GM23338 (cell line): ENCODE measurements around the gene GALK1.

Source experiments
- CREB1 ChIP-seq: fragments of 250-450 bp; sonication (Bioruptor Pico); IDR thresholded peaks from 2 replicates; pipeline ENCODE4 v1.5.0; 2020; ENCODE audit warnings: low read depth, mild to moderate bottlenecking, moderate library complexity
- EZH2 ChIP-seq: fragments of 200-600 bp; sonication (generic); IDR thresholded peaks from one replicate; pipeline ENCODE4 v1.8.0; 2017; ENCODE audit warnings: antibody characterized with exemption, mild to moderate bottlenecking, low read depth; ENCODE audit not compliant: unreplicated experiment
- EZH2phosphoT487 ChIP-seq: fragments of 200-600 bp; sonication (generic); IDR thresholded peaks from one replicate; pipeline ENCODE4 v1.8.1; 2018; ENCODE audit warnings: antibody characterized with exemption; ENCODE audit not compliant: unreplicated experiment
- JUNB ChIP-seq: IDR thresholded peaks from one replicate; pipeline ENCODE4 v1.6.1; 2016; ENCODE audit warnings: antibody characterized with exemption; ENCODE audit not compliant: unreplicated experiment
- POLR2AphosphoS5 ChIP-seq: IDR thresholded peaks from 2 replicates; pipeline ENCODE4 v1.6.1; 2016; ENCODE audit warnings: antibody characterized with exemption, low read depth
- STAT1 ChIP-seq: IDR thresholded peaks from one replicate; pipeline ENCODE4 v1.6.1; 2016; ENCODE audit warnings: antibody characterized with exemption; ENCODE audit not compliant: unreplicated experiment
- TF ChIP-seq, protein P1 (sequence below), 2 experiments: fragments of 200-600 bp in 1 of 2; sonication (generic) in 1 of 2; conservative IDR thresholded peaks; 2 replicates each; pipeline versions ENCODE4 v1.5.1 to v1.6.1; 2016 to 2017; ENCODE audit warnings: antibody characterized with exemption in 2 of 2, low read depth in 2 of 2, mild to moderate bottlenecking in 2 of 2, moderate library complexity in 1 of 2
- TF ChIP-seq, protein P2 (sequence below): IDR thresholded peaks from 2 replicates; pipeline ENCODE4 v1.6.1; 2016; ENCODE audit warnings: antibody characterized with exemption
- TF ChIP-seq, protein P3 (sequence below): IDR thresholded peaks from one replicate; pipeline ENCODE4 v1.6.1; 2018; ENCODE audit warnings: antibody characterized with exemption; ENCODE audit not compliant: unreplicated experiment
- TF ChIP-seq, protein P4 (sequence below): fragments of 250-450 bp; sonication (Bioruptor Pico); IDR thresholded peaks from 2 replicates; pipeline ENCODE4 v1.5.0; 2020; ENCODE audit warnings: mild to moderate bottlenecking, moderate library complexity

DNA sequence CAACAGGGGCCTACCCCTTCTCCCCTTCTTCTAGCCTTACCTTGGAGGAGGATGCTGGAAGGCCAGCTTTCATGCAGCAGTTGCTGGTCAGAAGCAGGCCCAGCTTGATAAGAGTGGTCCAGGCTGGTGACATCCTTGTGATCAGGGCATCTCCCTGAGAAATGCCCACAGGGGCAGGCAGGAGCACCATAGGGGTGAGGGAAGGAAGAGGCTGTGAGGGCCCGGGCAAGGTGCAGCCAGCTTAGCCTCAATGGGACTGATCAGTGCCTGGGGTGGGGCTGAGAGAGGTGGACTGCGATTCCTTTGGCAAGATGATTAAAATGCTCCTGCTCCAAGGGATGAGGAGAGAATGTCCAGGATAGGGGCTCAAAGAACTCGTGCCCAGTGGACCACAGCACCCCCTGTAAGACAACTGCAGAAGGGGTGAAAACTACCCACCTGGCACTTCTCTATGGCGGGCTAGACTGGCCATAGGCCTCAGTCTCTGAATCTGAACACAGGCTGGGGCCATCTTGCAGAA, 9.5 kb upstream of the GALK1 start:
- TF ChIP-seq, protein P1, sequence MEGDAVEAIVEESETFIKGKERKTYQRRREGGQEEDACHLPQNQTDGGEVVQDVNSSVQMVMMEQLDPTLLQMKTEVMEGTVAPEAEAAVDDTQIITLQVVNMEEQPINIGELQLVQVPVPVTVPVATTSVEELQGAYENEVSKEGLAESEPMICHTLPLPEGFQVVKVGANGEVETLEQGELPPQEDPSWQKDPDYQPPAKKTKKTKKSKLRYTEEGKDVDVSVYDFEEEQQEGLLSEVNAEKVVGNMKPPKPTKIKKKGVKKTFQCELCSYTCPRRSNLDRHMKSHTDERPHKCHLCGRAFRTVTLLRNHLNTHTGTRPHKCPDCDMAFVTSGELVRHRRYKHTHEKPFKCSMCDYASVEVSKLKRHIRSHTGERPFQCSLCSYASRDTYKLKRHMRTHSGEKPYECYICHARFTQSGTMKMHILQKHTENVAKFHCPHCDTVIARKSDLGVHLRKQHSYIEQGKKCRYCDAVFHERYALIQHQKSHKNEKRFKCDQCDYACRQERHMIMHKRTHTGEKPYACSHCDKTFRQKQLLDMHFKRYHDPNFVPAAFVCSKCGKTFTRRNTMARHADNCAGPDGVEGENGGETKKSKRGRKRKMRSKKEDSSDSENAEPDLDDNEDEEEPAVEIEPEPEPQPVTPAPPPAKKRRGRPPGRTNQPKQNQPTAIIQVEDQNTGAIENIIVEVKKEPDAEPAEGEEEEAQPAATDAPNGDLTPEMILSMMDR (conservative IDR thresholded peaks at IDR 0.05; ENCODE audit: low read depth in 2 of 2): no peak
- no peak for TF ChIP-seq POLR2AphosphoS5
- TF ChIP-seq EZH2phosphoT487: no peak
- TF ChIP-seq, protein P2, sequence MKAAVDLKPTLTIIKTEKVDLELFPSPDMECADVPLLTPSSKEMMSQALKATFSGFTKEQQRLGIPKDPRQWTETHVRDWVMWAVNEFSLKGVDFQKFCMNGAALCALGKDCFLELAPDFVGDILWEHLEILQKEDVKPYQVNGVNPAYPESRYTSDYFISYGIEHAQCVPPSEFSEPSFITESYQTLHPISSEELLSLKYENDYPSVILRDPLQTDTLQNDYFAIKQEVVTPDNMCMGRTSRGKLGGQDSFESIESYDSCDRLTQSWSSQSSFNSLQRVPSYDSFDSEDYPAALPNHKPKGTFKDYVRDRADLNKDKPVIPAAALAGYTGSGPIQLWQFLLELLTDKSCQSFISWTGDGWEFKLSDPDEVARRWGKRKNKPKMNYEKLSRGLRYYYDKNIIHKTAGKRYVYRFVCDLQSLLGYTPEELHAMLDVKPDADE: no peak
- no peak for TF ChIP-seq JUNB
- TF ChIP-seq, protein P3, sequence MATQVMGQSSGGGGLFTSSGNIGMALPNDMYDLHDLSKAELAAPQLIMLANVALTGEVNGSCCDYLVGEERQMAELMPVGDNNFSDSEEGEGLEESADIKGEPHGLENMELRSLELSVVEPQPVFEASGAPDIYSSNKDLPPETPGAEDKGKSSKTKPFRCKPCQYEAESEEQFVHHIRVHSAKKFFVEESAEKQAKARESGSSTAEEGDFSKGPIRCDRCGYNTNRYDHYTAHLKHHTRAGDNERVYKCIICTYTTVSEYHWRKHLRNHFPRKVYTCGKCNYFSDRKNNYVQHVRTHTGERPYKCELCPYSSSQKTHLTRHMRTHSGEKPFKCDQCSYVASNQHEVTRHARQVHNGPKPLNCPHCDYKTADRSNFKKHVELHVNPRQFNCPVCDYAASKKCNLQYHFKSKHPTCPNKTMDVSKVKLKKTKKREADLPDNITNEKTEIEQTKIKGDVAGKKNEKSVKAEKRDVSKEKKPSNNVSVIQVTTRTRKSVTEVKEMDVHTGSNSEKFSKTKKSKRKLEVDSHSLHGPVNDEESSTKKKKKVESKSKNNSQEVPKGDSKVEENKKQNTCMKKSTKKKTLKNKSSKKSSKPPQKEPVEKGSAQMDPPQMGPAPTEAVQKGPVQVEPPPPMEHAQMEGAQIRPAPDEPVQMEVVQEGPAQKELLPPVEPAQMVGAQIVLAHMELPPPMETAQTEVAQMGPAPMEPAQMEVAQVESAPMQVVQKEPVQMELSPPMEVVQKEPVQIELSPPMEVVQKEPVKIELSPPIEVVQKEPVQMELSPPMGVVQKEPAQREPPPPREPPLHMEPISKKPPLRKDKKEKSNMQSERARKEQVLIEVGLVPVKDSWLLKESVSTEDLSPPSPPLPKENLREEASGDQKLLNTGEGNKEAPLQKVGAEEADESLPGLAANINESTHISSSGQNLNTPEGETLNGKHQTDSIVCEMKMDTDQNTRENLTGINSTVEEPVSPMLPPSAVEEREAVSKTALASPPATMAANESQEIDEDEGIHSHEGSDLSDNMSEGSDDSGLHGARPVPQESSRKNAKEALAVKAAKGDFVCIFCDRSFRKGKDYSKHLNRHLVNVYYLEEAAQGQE: no peak
- no peak for TF ChIP-seq STAT1
- TF ChIP-seq CREB1: no peak
- no peak for TF ChIP-seq EZH2
- TF ChIP-seq, protein P4, sequence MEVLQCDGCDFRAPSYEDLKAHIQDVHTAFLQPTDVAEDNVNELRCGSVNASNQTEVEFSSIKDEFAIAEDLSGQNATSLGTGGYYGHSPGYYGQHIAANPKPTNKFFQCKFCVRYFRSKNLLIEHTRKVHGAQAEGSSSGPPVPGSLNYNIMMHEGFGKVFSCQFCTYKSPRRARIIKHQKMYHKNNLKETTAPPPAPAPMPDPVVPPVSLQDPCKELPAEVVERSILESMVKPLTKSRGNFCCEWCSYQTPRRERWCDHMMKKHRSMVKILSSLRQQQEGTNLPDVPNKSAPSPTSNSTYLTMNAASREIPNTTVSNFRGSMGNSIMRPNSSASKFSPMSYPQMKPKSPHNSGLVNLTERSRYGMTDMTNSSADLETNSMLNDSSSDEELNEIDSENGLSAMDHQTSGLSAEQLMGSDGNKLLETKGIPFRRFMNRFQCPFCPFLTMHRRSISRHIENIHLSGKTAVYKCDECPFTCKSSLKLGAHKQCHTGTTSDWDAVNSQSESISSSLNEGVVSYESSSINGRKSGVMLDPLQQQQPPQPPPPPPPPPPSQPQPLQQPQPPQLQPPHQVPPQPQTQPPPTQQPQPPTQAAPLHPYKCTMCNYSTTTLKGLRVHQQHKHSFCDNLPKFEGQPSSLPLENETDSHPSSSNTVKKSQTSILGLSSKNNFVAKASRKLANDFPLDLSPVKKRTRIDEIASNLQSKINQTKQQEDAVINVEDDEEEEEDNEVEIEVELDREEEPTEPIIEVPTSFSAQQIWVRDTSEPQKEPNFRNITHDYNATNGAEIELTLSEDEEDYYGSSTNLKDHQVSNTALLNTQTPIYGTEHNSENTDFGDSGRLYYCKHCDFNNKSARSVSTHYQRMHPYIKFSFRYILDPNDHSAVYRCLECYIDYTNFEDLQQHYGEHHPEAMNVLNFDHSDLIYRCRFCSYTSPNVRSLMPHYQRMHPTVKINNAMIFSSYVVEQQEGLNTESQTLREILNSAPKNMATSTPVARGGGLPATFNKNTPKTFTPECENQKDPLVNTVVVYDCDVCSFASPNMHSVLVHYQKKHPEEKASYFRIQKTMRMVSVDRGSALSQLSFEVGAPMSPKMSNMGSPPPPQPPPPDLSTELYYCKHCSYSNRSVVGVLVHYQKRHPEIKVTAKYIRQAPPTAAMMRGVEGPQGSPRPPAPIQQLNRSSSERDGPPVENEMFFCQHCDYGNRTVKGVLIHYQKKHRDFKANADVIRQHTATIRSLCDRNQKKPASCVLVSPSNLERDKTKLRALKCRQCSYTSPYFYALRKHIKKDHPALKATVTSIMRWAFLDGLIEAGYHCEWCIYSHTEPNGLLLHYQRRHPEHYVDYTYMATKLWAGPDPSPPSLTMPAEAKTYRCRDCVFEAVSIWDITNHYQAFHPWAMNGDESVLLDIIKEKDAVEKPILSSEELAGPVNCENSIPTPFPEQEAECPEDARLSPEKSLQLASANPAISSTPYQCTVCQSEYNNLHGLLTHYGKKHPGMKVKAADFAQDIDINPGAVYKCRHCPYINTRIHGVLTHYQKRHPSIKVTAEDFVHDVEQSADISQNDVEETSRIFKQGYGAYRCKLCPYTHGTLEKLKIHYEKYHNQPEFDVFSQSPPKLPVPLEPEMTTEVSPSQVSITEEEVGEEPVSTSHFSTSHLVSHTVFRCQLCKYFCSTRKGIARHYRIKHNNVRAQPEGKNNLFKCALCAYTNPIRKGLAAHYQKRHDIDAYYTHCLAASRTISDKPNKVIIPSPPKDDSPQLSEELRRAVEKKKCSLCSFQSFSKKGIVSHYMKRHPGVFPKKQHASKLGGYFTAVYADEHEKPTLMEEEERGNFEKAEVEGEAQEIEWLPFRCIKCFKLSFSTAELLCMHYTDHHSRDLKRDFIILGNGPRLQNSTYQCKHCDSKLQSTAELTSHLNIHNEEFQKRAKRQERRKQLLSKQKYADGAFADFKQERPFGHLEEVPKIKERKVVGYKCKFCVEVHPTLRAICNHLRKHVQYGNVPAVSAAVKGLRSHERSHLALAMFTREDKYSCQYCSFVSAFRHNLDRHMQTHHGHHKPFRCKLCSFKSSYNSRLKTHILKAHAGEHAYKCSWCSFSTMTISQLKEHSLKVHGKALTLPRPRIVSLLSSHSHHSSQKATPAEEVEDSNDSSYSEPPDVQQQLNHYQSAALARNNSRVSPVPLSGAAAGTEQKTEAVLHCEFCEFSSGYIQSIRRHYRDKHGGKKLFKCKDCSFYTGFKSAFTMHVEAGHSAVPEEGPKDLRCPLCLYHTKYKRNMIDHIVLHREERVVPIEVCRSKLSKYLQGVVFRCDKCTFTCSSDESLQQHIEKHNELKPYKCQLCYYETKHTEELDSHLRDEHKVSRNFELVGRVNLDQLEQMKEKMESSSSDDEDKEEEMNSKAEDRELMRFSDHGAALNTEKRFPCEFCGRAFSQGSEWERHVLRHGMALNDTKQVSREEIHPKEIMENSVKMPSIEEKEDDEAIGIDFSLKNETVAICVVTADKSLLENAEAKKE (CRISPR knock-in tag): no peak
